Activated naive CD4-positive, alpha-beta T cell (primary cell): ENCODE data around the gene RNF38.
"Not testable (repeated sequence)": the region's sequence is repeated elsewhere in the genome, so short reads cannot be mapped to it uniquely, and the experiment has no call there.

Source experiments
- DNase-seq, 4 experiments: peaks; one replicate each; lab custom pipeline; 2025; lab: John Stamatoyannopoulos, UW

The RNF38 gene

DNA sequence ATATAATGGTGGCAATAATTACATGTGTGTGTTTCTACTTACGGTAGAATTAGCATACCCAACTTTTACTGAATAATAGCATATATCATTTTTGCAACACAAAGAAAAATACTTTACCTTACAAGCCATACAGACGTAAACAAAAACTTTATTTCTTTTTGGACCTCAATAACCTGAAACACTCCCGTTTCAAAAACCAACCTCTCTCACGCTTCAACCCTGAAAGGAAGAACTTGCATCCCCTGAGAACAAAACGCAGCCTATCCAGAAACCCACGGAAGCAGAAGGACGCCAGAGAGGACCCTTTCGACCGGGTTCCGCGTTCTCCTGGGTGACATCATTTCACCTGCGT, at the start of gene RNF38:
Gene RNF38, minus strand, starts transcription at position 290 of the 352 bp plus-strand sequence. Its CDS starts 161 bp downstream, at position 129.
- no peak for DNase-seq

DNA sequence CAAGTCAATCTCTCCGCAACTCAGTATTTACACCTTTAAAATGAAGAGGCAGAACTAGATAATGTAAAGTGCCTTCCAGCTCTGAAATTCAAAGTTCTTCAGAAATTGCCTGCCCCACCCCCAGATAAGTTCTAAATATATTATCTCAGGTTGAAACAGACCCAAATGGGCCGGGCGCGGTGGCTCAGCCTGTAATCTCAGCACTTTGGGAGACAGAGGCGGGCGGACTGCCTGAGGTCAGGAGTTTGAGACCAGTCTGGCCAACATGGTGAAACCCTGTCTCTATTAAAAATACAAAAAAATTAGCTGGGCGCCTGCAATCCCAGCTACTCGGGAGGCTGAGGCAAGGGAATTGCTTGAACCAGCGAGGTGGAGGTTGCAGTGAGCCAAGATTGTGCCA, 48.5 kb upstream of the RNF38 start:
- DNase-seq = not testable (repeated sequence)

DNA sequence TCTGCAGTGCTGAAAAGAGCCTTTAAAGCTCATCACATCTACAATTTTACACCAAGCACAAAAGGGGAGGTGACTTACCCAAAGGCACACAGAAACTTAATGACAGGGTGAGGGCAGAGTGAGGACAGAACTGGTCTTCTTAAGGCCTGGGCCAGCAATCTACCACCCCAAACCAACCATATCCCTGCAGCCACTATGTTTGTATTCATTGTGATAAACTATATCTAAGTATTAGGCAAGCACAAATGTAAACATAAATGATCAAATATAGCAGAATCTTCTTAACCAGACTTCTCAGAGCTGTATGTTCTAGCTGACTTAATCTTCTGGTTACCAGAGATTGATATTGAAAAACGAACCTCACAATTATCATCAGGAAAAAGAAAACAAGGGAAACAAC, 47.9 kb upstream of the RNF38 start:
- DNase-seq = no peak

DNA sequence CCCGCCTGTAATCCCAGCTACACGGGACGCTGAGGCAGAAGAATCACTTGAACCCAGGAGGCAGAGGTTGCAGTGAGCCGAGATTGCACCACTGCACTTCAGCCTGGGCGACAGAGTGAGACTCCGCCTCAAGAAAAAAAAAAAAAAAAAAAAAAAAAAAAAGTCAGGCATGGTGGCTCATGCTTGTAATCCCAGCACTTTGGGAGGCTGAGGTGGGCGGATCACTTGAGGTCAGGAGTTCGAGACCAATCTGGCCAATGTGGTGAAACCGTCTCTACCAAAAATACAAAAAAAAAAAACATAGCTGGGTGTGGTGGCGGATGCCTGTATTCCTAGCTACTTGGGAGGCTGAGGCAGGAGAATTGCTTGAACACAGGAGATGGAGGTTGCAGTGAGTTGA, 46.6 kb upstream of the RNF38 start:
- not testable (repeated sequence) for DNase-seq

DNA sequence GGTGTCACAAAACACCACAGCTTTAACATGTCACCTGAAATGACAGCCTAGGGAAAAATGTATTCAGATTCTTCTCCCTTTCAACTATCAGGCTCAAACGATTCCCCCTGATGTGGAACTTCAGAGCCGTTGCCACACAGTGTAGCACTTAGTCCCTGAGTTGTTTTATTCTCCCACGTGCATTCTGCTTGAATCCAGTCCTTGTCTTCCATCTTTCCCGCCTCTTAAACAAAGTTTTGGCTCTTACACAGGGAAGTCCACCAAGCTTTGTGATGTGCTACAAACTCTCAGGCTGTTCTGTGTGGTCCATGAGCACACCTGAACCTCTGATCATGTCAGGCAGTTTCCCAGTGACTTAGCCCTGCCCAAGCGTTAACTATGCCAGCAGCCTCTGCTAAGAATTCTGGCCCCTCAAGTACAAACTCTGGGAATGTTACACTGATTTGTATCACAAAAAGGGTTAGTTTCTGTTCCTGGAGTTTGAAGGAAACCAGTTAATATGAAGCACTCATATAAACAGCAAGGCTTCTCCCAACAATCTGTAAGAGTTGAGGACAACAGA, 45.8 kb upstream of the RNF38 start:
- DNase-seq = no peak

DNA sequence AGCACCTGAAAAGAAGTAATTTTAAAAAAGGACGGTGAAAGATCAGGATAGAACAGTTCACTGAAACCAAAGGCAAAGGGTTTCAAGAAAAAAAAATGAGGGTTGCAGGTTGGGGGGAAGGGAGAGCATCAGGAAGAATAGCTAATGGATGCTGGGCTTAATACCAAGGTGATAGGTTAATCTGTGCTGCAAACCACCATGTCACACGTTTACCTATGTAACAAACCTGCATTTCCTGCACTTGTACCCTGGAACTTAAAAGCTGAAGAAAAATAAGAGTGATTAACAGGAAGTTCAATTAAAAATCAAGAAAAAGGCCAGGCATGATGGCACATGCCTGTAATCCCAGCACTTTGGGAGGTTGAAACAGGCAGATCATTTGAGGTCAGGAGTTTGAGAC, 44.1 kb upstream of the RNF38 start:
- DNase-seq = no peak

DNA sequence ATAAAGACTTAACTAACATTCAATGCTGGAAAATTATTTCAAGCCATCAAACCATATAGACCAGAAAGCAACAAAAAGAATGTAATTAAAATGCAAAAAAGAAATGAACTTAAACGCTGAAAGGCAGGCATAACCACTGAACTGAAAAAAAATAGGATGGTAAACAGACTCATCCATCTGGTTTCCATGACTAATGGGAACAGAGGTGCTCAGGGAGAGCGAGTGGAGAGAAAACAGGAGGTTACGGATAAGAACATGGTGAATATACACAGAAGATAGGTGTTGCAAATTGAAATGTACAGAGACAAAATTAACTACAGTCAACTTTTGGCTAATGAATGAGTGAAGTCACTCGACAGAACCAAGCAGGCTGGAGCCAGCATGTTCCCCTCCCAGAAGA, 43.5 kb upstream of the RNF38 start:
- no peak for DNase-seq

DNA sequence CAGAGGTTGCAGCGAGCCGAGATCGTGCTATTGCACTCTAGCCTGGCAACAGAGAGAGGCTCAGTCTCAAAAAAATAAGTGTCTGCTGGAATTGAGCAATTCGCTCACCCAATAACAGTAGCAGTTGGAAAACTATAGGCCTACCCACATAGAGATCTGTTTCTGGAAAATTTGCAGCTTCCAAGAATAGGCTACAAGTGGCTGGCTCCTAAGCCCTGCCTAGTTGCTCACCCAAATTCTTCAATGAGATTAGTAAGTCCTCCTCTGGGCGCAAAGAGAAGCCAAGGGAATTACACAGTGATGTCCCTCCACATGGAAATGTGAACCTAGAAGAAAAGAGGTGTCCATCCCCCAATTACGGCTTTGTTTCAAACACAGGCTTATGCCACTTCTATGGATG, 42.6 kb upstream of the RNF38 start:
- no peak for DNase-seq

DNA sequence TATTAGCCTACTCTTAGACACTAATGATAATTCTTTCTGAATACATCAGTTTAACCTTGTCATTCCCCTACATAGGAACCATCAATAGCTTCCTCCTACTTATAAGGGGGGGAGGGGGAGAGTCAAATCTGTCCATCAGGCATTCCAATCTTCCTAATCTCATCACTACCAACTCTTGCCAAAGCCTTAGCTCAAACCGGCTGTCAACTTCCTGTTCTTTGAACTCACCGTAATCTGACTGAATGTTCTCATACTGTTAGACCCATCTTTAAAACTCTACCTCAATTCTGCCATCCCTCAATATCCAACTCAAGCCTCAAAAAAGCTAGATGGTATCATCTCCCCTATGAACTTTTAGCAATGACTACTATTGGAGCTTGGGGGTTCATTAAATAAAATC, 41.9 kb upstream of the RNF38 start:
- no peak for DNase-seq

DNA sequence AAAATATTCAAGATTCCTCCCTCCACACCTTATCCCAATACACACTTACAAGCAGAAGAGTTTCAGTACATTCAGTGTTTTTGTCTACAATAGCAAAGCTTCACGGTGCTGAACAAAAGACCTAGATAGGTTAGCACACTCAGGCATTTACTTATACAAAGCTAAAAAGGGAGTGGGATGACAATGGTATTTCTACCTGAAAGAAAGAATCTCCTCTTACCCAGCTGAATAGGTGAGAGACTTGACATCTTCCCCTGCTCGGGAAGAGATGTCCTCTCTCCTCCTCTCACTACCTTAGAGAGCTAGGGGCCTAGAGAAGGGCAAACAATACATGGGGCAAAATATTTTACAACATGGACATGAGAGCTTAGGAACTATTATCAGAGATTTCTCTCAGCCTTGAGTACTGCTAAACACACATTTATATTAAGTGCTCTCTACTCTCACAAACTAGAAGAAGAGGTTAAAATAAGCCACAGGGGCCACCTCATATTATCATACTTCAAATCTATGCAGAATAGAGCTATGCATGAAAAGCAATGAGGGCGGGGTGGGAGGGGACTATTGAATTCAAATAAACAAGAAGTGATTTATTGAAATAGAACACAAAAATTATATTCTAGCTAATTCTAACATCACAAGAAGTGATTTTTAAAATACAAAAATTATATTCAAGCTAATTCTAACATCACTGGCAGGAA, 38.6 kb upstream of the RNF38 start:
- no peak for DNase-seq

DNA sequence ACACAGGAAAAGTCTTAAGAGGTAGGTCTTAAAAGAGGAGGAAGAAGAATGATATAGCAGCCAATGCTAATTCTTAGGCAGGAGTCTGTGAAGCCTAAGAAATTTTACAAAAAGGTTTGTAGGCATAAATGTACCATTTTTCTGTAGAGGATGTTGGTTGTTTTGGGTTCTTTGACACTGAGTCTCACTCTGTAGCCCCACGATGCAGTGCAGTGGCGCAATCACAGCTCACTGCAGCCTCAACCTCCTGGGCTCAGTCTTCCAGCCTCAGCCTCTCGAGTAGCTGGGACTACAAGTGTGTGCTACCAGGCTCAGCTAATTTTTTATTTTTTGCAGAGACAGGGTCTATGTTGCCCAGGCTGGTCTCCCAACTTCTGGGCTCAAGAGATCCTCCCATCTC, 37.7 kb upstream of the RNF38 start:
- DNase-seq = no peak

DNA sequence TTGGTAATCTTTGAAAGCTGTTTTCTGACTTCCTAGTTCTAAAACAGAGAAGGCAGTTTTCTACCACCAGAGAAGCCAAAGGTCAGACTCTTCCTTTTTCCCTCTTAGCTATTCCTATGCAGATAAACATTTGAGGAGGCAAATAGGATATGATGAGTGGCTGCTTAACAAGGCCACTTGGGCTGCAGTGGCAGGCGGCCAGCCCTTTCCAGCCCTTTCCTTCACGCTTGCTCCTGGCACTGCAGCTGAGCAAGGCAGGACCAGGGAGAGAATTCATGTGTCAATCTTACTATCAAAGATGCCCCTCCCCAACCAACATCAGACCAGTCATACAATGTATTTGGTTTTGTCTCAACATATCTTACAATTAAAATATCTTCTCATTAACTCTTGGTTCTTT, 36.8 kb upstream of the RNF38 start:
- no peak for DNase-seq

DNA sequence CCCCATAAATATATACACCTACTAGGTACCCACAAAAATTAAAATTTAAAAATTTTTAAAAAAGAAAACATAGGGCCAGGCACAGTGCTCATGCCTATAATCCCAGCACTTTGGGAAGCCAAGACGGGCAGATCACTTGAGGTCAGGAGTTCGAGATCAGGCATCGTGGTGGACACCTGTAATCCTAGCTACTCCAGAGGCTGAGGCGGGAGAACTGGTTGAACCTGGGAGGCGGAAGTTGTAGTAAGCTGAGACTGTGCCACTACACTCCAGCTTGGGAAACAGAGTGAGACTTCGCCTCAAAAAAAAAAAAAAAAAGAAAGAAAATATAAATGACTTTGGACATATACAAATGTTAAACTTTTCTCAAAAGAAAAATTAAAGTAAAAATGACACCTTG, 33.3 kb upstream of the RNF38 start:
- DNase-seq = no peak

DNA sequence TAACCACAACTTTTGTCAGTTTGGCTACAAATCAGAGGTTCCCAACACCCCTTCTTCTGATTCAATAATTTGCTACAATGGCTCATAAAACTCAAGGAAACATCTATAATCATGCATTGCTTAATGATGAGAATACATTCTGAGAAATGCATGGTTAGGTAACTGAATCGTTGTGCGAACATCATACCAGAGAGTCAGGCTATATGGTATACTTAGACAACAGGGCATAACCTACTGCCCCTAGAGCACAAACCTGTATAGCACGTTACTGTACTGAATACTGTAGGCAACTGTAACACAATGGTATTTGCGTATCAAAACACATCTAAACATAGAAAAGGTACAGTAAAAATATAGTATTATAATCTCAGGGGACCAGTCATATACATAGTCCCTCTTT, 31.0 kb upstream of the RNF38 start:
- no peak for DNase-seq

DNA sequence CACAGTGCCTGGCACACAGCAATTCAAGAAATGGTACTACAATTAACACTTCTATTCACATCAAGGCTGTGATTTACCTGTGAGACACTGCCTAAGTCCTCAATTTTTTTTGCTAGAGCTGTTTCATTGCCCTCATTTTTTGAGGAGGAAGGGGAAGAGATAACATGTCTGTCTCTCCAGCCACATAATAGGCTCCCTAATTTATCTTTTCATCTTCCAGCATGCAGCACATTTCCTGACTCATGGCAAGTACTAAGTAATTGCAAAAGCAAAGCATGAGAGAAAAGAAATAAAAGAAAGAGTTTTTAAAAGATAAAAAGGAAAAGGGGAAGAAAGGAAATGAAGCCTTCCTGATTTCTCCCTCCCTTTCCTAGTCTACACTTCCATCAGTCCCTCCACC, 26.9 kb upstream of the RNF38 start:
- no peak for DNase-seq

DNA sequence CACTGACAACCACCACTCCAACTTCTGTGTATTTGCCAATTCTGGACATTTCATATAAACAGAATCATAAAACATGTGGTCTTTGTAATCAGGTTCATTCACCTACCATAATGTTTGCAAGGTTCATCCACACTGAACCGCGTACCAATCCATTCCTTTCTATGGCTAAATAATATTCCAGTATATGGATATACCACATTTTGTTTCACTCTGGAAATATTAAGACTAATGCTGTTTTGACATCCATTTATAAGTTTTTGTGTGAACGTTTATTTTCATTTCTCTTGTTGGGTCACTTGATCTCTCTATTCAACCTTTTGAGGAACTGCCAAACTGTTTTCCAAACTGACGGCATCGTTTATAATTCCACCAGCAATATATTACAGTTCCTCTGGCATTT, 26.3 kb upstream of the RNF38 start:
- no peak for DNase-seq

DNA sequence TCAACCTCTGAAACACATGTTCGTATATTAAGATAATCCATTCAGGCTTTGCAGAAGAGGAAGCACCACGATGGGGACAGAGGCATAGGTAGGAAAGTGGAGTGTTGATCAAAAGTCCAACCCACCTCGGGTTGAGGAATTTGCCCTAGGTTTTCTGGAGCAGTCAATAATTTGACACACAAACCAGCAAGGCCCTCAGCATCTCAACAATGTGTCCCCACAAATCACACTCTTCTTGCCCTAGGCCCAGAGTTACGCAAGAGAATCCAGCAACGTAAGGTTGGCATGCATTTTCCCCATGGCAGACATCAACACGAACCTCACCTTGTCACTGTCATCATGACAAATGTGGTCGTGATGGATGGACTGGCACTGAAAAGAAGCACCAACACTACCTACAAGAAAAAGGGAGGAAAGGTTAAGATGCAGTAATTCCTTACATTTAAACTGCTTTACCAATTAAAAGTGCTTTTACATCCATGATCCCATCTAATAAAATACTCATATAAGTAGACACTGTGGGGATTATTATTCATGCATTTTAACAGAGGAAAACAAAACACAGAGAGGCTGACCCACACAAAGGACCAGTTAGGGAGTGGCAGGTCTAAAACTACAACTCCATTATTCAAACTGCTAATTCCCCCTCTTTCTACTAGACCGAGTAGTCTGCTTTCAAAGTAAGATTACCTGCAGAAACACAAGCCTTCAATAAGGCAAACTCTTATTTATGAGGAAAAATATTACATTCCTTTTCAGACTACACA, 24.4 kb upstream of the RNF38 start:
- DNase-seq = no peak

DNA sequence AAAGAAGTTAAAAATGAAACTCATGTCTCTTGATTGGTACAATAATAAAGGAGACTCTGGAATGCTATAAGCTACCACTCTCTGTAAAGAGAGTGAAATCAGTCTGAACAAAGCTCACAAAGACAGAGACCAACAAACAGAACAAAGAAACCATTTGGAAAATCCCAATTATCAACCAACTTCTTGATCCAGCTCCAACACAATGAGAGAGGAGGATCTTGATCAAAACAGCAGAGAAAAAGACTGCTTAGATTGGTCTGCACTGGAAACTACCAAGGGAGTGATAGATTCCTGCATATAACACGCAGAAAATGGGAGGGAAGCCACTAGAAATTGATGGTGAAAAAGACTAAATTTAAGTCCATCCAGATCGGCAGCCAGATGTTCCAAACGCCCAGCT, 23.1 kb upstream of the RNF38 start:
- DNase-seq = no peak

DNA sequence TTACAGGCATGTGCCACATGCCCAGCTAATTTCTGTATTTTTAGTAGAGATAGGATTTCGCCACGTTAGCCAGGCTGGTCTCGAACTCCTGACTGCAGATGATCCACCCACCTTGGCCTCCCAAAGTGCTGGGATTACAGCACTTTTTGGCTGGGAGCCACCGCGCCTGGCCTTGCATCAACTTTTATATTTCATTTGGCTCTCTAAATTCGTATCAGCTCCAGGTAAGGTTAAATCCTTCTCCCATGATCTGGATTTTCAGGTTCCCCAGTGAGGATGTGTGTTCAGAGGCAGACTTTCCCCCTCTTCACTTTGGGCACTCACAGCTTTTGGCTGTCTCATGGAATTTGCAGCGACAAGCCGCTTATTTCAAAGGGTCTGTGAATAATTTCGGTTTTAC, 16.8 kb upstream of the RNF38 start:
- DNase-seq = no peak

DNA sequence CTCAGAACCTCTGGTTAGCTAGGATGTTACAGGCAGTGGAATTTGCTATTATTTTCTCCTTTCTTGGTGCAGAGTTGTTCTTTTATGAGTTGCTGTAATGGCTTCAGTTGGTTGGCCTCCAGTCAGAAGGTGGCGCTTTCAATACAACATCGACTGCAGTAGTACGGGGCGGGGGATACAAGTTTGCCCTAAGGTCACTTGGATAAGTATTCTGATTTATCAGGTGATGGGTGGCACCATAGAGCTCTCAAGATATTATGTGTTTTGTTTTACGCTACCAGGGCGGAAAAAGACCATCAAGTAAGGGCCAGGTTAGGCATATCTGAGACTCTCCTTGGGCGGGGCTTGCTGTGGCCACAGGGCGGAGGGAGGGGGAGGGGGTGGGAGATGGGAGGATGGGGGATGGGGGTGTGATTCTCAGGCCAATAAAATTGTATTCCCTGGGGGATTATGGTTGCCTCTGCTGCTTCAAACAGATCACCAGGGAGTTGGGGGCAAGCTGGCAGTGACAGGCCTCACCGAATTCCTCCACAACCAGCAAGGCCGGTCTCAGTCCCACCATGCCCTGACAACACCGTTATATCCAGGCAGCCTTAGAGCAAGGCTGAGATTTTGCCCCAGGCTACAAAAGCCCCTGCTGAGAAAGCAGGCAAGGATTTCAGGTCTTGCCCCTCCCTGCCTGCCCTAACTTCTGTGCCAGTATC, 15.9 kb upstream of the RNF38 start:
- DNase-seq = no peak

DNA sequence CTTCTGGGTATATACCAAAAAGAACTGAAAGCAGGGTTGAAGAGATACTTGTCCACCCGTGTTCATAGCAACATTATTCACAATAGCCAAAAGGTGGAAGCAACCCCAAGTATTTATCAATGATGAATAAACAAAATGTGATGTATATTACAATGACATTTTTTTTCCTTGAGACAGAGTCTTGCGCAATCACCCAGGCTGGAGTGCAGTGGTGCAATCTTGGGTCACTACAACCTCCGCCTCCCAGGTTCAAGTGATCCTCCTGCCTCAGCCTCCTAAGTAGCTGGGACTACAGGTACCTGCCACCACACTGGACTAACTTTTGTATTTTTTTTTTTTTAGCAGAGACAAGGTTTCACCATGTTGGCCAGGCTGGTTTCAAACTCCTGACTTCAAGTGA, 11.3 kb upstream of the RNF38 start:
- DNase-seq = not testable (repeated sequence)

DNA sequence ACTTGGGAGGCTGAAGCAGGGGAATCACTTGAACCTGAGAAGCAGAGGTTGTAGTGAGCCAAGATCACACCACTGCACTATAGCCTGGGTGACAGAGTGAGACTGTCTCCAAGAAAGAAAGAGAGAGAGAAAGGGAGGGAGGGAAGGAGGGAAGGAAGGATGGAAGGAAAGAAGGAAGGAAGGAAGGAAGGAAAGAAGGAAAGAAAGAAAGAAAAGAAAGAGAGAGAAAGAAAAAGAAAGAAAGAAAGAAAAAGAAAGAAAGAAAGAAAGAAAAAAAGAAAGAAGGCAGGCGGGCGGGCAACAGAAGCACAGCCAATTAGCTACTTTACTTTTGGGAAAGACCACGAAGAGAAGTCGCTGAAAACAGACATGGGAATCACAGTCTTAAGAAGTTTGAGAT, 9.0 kb upstream of the RNF38 start:
- DNase-seq = not testable (repeated sequence)
